Activated CD8-positive, alpha-beta memory T cell treated with anti-CD3 and anti-CD28 coated beads, Interleukin-2, amount 50 U/mL, for 4 hours (primary cell): ENCODE measurements around the gene CHAMP1.
"Not testable (repeated sequence)": the region's sequence is repeated elsewhere in the genome, so short reads cannot be mapped to it uniquely, and the experiment has no call there.

ENCODE experiments used
- DNase-seq: peaks from one replicate; pipeline ENCODE4 v3.0.0-alpha.2; 2020

Gene CHAMP1

GRCh38 chr13:114336457-114336856 is 22.2 kb downstream of the CHAMP1 start:
- DNase-seq = not testable (repeated sequence)

GRCh38 chr13:114338959-114339358 is 24.7 kb downstream of the CHAMP1 start:
- DNase-seq = no peak

GRCh38 chr13:114339857-114340534 is 25.7 kb downstream of the CHAMP1 start:
- DNase-seq = peak; percentile 29

GRCh38 chr13:114341003-114341777 is 26.9 kb downstream of the CHAMP1 start:
- DNase-seq = no peak

- DNase-seq = not testable (repeated sequence)
Observed at GRCh38 chr13:114347256-114347655, 33.0 kb downstream of the CHAMP1 start.

- DNase-seq = not testable (repeated sequence)
Observed at GRCh38 chr13:114352763-114353162, 38.5 kb downstream of the CHAMP1 start.

GRCh38 chr13:114353382-114353781 is 39.1 kb downstream of the CHAMP1 start:
- DNase-seq = not testable (repeated sequence)
